Activated CD8-positive, alpha-beta memory T cell treated with anti-CD3 and anti-CD28 coated beads for 1 hour (primary cell): ENCODE data around the gene ZNF862.
"Not testable (repeated sequence)": the region's sequence is repeated elsewhere in the genome, so short reads cannot be mapped to it uniquely, and the experiment has no call there.

Source experiments
- DNase-seq, 2 donors: peaks; one replicate each; pipeline ENCODE4 v3.0.0-alpha.2; 2020; ENCODE audit warnings: low read depth in 1 of 2; ENCODE audit errors: extremely low read depth in 1 of 2

The ZNF862 gene

GRCh38 chr7:149824301-149824741 lies 13.9 kb upstream of the ZNF862 start:
- DNase-seq = no peak

DNA sequence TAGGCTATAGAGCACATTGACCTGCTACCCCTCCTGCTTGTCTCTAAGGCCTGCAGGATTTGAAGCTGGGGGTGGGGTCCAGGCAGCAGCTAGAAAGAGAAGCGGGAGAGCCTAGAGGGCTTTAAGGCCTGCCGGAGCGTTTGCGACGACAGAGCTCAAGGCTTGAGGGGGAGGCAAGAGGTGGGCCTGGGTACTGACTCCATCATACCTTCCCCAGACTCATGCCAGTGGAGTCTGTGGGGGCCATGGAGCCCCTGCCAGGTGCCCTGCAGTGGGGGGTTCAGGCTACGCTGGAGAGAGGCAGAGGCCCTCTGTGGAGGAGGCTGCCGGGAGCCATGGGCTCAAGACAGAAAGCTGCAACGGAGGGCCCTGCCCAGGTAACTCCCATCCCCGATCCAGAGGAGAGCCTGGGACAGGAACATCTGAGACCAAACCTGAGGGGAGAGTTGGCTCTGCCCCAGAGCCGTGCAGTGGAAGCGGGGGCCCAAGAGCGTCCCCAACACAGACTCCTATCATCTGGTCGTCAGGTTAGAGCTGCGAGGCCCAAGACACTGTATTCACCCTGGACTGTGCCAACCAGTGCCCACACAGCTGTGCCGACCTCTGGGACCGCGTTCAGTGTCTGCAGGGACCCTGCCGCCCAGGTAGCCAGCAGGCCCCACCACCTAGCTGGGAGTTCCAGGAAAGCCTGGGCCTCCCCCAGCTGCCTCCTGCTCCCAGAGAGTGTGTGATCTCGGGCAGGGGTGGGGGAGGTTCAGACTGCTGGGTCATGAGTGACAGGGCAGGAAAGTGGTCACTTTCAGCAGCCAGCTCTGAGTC lies 13.2 kb upstream of the ZNF862 start:
- no peak for DNase-seq

GRCh38 chr7:149825567-149826343 lies 12.4 kb upstream of the ZNF862 start:
- no peak for DNase-seq

DNA sequence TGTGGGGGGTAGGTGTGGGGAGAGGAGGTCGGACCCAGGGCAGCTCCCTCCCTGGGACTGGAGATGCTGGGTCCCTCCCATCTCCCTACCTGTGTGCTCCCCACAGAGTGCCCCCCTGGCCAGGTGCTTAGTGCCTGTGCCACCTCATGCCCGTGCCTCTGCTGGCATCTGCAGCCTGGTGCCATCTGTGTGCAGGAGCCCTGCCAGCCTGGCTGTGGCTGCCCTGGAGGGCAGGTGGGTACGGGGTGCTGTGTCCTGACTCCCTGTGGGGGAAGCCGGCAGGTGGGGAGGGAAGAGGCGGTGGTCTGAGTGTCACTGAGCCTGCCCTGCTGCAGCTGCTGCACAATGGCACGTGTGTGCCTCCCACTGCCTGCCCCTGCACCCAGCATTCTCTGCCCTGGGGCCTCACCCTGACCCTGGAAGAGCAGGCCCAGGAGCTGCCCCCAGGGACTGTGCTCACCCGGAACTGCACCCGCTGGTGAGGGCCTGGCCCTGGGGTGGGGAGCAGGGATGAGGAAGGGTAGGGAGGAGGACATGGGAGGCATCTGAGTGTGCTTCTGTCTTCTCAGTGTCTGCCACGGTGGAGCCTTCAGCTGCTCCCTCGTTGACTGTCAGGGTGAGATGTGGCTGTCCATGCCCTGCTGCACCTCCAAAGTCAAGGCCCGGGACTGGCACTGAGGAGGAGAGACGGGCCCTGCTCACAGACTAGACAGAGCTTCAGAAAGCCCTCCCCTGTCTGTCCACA lies 11.7 kb upstream of the ZNF862 start:
- no peak for DNase-seq

DNA sequence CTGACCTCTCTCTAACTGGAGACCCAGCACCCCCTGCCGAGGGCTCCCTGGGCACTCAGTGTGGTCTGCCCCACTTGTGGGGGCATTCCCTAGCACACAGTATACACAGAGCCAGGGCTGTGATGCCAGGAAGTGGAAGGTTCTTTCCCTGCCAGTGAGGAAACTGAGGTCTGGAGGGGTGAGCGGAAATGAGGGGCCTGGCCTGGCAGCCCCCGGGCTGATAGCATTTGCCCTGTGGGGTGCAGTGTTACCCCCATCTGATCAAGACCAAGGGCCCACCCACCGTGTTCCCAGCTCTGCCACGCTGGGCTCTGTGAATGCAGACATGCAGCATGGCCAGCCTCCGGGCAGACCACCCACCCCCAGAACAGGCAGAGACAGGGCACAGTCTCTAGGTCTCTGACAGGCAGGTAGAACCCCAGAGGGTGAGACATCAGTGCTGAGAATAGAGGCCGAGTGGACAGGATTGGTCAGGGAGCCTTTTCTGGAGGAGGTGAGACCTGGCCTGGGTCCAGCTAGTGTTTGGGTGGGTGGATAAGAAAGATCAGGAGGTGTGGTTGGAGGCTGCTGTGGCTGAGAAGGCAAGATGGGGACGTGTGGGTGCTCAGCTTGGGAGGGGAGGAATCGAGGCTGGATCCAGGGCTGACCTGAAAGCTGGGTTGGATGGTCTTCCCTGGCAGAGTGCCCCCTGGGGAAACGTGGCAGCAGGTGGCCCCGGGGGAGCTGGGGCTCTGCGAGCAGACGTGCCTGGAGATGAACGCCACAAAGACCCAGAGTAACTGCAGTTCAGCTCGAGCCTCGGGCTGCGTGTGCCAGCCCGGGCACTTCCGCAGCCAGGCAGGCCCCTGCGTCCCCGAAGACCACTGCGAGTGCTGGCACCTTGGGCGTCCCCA lies 10.8 kb upstream of the ZNF862 start:
- DNase-seq = no peak

- DNase-seq = no peak
Observed at GRCh38 chr7:149828357-149829309, 9.5 kb upstream of the ZNF862 start.

GRCh38 chr7:149830527-149830926 lies 7.6 kb upstream of the ZNF862 start:
- not testable (repeated sequence) for DNase-seq

DNA sequence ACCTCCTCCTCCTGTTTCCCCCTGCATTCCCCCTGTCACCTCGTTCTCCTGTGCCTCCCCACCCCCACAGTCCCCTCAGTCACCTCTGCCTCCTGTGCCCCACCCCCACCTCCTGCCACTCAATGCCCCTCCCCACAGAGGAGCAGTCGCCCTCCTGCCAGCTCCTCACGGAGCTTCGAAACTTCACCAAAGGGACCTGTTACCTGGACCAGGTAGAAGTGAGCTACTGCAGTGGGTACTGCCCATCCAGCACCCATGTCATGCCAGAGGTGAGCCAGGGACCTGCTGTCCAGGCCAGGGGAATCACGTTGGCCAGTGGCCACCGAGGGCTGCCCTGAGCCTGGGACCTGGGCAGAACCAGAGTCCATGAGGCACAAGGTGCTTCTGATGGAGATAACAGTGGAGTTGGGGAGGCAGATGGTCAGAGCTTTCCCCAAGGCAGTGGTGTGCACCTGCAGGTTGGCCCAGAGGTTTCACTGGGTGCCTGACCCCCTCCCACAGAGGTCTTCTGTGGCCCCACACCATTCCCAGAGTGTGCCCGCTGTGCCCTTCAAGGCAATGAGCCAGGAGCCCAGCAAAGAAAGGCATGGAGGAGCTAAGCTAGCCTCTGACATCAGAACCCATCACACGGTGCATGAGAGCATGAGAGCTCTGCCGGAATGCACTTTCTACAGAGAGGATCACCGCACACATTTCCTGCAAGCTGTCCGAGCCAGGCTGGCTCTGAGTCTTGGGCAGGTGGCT lies 7.0 kb upstream of the ZNF862 start:
- DNase-seq = no peak

GRCh38 chr7:149831741-149832219 lies 6.4 kb upstream of the ZNF862 start:
- DNase-seq = no peak

DNA sequence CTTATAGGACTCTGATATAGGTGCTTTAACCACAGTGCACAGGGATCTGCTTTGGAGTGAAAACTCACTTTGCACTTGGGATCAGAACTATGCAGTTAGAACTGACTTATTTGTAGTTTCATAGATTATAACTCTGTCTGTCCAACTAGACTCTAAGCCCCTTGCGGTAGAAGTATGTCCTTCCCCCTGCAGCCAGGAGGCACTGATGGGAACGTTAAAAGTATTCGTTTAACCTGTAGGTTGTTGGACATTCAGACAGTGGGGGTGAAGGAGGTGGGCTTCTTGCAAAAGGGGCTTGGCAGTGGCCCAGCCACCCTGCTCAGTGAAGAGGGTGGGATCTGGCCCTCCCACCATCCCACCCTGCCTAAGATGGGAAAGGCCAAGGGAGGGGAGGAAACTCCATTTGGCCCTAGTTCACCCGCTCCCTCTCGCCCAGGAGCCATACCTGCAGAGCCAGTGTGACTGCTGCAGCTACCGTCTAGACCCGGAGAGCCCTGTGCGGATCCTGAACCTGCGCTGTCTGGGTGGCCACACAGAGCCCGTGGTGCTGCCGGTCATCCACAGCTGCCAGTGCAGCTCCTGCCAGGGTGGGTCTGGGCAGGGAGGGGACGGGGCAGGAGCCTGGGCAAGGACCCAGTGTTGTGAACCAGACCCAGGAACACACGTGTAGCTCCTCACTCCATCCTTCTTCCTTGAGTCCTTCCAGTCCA lies 5.7 kb upstream of the ZNF862 start:
- DNase-seq = no peak

DNA sequence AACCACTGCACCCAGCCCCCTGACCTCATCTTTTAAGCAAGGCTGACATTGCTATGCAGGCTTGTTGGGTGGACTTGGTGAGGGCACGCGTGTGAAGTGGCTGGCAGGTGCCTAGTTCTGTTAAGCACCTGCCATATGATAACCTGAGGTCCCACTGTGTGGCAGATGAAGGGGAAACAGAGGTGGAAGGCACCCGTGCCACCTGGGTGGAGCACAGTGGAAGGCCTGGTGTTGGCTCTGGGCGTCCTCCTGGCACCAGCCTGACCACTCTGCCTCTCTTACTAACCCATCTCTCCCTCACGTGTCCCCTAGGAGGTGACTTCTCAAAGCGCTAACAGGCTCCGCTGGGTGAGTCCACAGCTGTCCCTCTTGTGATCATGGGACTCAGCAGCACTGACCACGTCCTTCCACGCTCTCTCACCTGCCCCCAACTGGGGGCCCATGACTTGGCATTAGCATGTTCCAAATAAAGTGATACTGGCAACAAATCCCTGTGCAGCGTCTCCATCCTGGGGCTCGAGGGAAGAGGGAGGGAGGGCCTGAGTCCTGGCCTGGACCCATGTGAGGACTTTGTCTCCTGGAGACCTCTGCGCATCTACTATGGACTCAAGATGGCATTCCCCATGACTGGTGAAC lies 4.6 kb upstream of the ZNF862 start:
- DNase-seq = no peak

GRCh38 chr7:149834601-149835000 lies 3.6 kb upstream of the ZNF862 start:
- no peak for DNase-seq

DNA sequence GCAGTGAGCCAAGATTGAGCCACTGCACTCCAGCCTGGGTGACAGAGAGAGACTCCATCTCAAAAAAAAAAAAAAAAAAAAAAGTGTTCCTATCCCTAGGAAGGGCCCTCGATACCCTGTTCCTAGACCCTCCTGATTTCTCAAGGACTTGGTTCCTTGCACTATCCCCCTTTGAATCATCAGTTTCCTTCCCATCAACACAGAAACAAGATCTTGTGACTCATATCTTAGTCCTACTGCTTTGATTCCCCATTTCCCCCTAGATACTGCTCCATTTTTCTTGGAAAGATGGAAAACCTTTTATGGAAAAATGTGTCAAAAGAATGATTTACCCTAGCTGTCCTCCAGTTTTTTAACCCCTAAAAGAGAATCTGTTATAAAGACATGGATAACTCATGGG lies 1.7 kb upstream of the ZNF862 start:
- DNase-seq = no peak

GRCh38 chr7:149837564-149838223 lies 481 bp upstream of the ZNF862 start:
- DNase-seq = no peak

DNA sequence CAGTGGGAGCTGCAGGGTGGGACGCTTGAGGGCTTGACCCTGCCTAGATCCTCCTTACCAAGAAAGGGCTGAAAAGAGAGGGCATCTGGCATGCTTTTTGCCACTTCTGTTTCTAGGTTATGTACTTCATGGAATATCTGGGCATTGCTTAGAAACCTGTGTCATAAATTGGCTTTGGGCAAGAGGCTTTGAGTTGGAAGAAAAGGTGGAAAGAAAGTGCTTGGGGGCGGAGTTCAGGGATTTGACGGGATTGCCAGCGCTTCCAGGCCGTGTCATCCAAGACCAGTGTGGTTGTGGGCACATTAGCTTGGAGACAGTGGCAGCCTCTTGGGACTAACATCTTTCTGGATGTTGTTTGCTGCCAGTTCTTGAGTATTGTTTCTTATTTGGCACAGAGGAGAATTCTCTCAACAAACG lies 825 bp downstream of the ZNF862 start:
- no peak for DNase-seq

GRCh38 chr7:149839933-149840332 lies 1.8 kb downstream of the ZNF862 start:
- DNase-seq = no peak

- no peak for DNase-seq
Observed at GRCh38 chr7:149843566-149843965, 5.4 kb downstream of the ZNF862 start.
